K562 (cell line): ENCODE data around the gene CPSF4. TPM values are rescaled to one million over a fixed set of nuclear protein-coding genes. Genes with fewer than 3 reads are reported as not detected.

Source experiments
- ATAC-seq: fragments of 200-7000 bp; cut with Tn5 transposase; 3 replicates; pipeline ENCODE4 v1.9.1; 2020; ENCODE audit warnings: moderate library complexity
- BruUV-seq: library from RNA; stranded (reverse); fragments of 400-500 nt; replicated peaks from 2 replicates; lab custom pipeline; 2021; lab: Mats Ljungman, UMichigan
- CTCF ChIA-PET: fragments of 300-600 bp; formaldehyde crosslinking; extraction: SDS; loops from one replicate; lab custom pipeline; 2021; ENCODE audit warnings: low intra/inter-chr PET ratio; lab: Yijun Ruan, JAX
- POLR2A ChIA-PET: fragments of 300-600, 350-650 bp; sonication (Branson Sonifier 250); formaldehyde crosslinking; extraction: SDS; loops from one replicate; lab custom pipeline; 2021; ENCODE audit warnings: antibody characterized with exemption, inconsistent platforms; lab: Yijun Ruan, JAX
- DNase-seq, 4 experiments: peaks; one replicate each; pipeline versions ENCODE4 v3.0.0 to v3.0.0-alpha.2; 2011 to 2018; ENCODE audit warnings: low spot score in 3 of 4, mixed read lengths in 3 of 4; ENCODE audit errors: extremely low read depth in 1 of 4
- FAIRE-seq: peaks from 2 replicates; lab custom pipeline; 2011; peaks lifted over from hg19 to GRCh38; lab: Jason Lieb, UNC
- H2AFZ ChIP-seq: 2 replicates; pipeline ENCODE4 v1.6.0; 2011; ENCODE audit warnings: low read depth, low read length, control low read depth, inconsistent platforms
- H3K27ac ChIP-seq: fragments of 200-600 bp; 3 replicates; pipeline ENCODE4 v1.8.0; 2011; ENCODE audit warnings: low read depth, mild to moderate bottlenecking, control low read depth, inconsistent platforms, low read length, moderate library complexity, mixed read lengths; ENCODE audit errors: extremely low read depth
- H3K27me3 ChIP-seq, 2 experiments: fragments of 300-600 bp in 1 of 2; 2 replicates in 1 of 2; 3 replicates in 1 of 2; pipeline versions ENCODE4 v1.6.0 to v1.8.0; 2011; ENCODE audit warnings: inconsistent platforms in 2 of 2, low read length in 2 of 2, mild to moderate bottlenecking in 1 of 2, mixed read lengths in 1 of 2, moderate library complexity in 1 of 2; ENCODE audit not compliant: control insufficient read depth in 2 of 2, insufficient read depth in 2 of 2
- H3K36me3 ChIP-seq: fragments of 300-600 bp; 3 replicates; pipeline ENCODE4 v1.8.0; 2011; ENCODE audit warnings: mild to moderate bottlenecking, low read length, inconsistent platforms; ENCODE audit not compliant: control insufficient read depth, insufficient read depth
- H3K4me1 ChIP-seq, 2 experiments: fragments of 200-600 bp in 1 of 2; replicated peaks in 1 of 2; 2 replicates in 1 of 2; 3 replicates in 1 of 2; pipeline versions ENCODE4 v1.5.1 to v1.8.0; 2011; ENCODE audit warnings: inconsistent platforms in 2 of 2, low read length in 2 of 2, mild to moderate bottlenecking in 1 of 2, mixed read lengths in 1 of 2, moderate library complexity in 1 of 2; ENCODE audit not compliant: control insufficient read depth in 2 of 2, insufficient read depth in 2 of 2
- H3K4me2 ChIP-seq: 2 replicates; pipeline ENCODE4 v1.6.1; 2011; ENCODE audit warnings: low read length, control low read depth, inconsistent platforms, mixed read lengths; ENCODE audit not compliant: insufficient read depth
- H3K4me3 ChIP-seq: fragments of 200-600 bp; sonication (generic), shearing (Covaris generic); 2 replicates; pipeline ENCODE4 v1.5.1; 2016; ENCODE audit warnings: control low read depth, inconsistent platforms
- H3K79me2 ChIP-seq: fragments of 200-600 bp; 3 replicates; pipeline ENCODE4 v1.8.0; 2011; ENCODE audit warnings: low read length, inconsistent platforms; ENCODE audit not compliant: control insufficient read depth, insufficient read depth
- H3K9ac ChIP-seq, 2 experiments: 2 replicates each; pipeline versions ENCODE4 v1.6.0 to v1.6.1; 2011; ENCODE audit warnings: low read depth in 2 of 2, low read length in 2 of 2, control low read depth in 1 of 2, inconsistent platforms in 1 of 2, mild to moderate bottlenecking in 1 of 2, mixed read lengths in 1 of 2; ENCODE audit not compliant: insufficient read depth in 1 of 2
- H3K9me1 ChIP-seq: one replicate; pipeline ENCODE4 v1.6.0; 2011; ENCODE audit warnings: inconsistent platforms, mild to moderate bottlenecking, low read length, moderate library complexity; ENCODE audit not compliant: control insufficient read depth, insufficient read depth
- H3K9me3 ChIP-seq: replicated peaks from 2 replicates; pipeline ENCODE4 v1.5.1; 2011; ENCODE audit warnings: low read depth, low read length, inconsistent platforms; ENCODE audit not compliant: control insufficient read depth, insufficient read depth
- H4K20me1 ChIP-seq: replicated peaks from 2 replicates; pipeline ENCODE4 v1.6.1; 2011; ENCODE audit warnings: low read length, inconsistent platforms, mixed read lengths; ENCODE audit not compliant: control insufficient read depth, insufficient read depth
- GTF2A2 ChIP-seq: IDR thresholded peaks from 2 replicates; pipeline ENCODE4 v1.6.1; 2016; ENCODE audit warnings: mild to moderate bottlenecking, missing genetic modification characterization, missing compliant biosample characterization
- KLF16 ChIP-seq: IDR thresholded peaks from 2 replicates; pipeline ENCODE4 v1.6.1; 2016; ENCODE audit warnings: antibody characterized with exemption
- MLLT1 ChIP-seq, 2 experiments: fragments of 450-650 bp; IDR thresholded peaks; 2 replicates each; pipeline ENCODE4 v1.6.1; 2016
- MYNN ChIP-seq, 2 experiments: sonication (generic); formaldehyde crosslinking in 1 of 2; IDR thresholded peaks; 2 replicates each; pipeline versions ENCODE4 v1.5.0 to v1.6.1; 2016 to 2020; ENCODE audit warnings: antibody characterized with exemption in 1 of 2, missing genetic modification reagents in 1 of 2
- NCOA4 ChIP-seq: fragments of 450-650 bp; IDR thresholded peaks from 2 replicates; pipeline ENCODE4 v1.6.1; 2018; ENCODE audit warnings: mild to moderate bottlenecking; ENCODE audit not compliant: partially characterized antibody
- NFIC ChIP-seq: fragments of 450-650 bp; IDR thresholded peaks from 2 replicates; pipeline ENCODE4 v1.6.1; 2017; ENCODE audit warnings: mild to moderate bottlenecking, inconsistent platforms
- PHF21A ChIP-seq: fragments of 450-650 bp; IDR thresholded peaks from 2 replicates; pipeline ENCODE4 v1.6.1; 2017; ENCODE audit warnings: low read depth, borderline replicate concordance
- RBM15 ChIP-seq: fragments of 200-400 bp; formaldehyde crosslinking; IDR thresholded peaks from 2 replicates; pipeline ENCODE4 v1.6.1; 2018; ENCODE audit warnings: mild to moderate bottlenecking, low read length, moderate library complexity; ENCODE audit not compliant: insufficient read depth
- TFAP4 ChIP-seq: sonication (generic); formaldehyde crosslinking; IDR thresholded peaks from 2 replicates; pipeline ENCODE4 v1.8.0; 2022; ENCODE audit warnings: missing genetic modification reagents, mild to moderate bottlenecking, moderate library complexity, borderline replicate concordance
- XRCC3 ChIP-seq: fragments of 450-650 bp; IDR thresholded peaks from 2 replicates; pipeline ENCODE4 v1.6.1; 2017; ENCODE audit warnings: mild to moderate bottlenecking, moderate library complexity
- YY1 ChIP-seq, 3 experiments: IDR thresholded peaks; 2 replicates each; pipeline ENCODE4 v1.6.1; 2011; ENCODE audit warnings: low read length in 2 of 3, mild to moderate bottlenecking in 2 of 3, moderate library complexity in 2 of 3, borderline replicate concordance in 1 of 3, control low read depth in 1 of 3, low read depth in 1 of 3; ENCODE audit not compliant: insufficient read depth in 3 of 3, insufficient replicate concordance in 2 of 3, control insufficient read depth in 1 of 3, insufficient read length in 1 of 3; ENCODE audit errors: extremely low read depth in 1 of 3
- ZBTB2 ChIP-seq: fragments of 450-650 bp; IDR thresholded peaks from 2 replicates; pipeline ENCODE4 v1.6.1; 2016; ENCODE audit warnings: antibody characterized with exemption
- ZNF133 ChIP-seq: fragments of 250-450 bp; sonication (Bioruptor Pico); IDR thresholded peaks from 2 replicates; pipeline ENCODE4 v1.4.0; 2020; ENCODE audit warnings: mild to moderate bottlenecking
- ZNF239 ChIP-seq: fragments of 250-450 bp; sonication (Bioruptor Pico); IDR thresholded peaks from 2 replicates; pipeline ENCODE4 v1.4.0; 2020; ENCODE audit warnings: mild to moderate bottlenecking
- ZNF354B ChIP-seq: fragments of 250-450 bp; sonication (Bioruptor Pico); IDR thresholded peaks from 2 replicates; pipeline ENCODE4 v1.4.0; 2020
- ZNF586 ChIP-seq: fragments of 450-650 bp; formaldehyde crosslinking; conservative IDR thresholded peaks from 2 replicates; pipeline ENCODE4 v1.4.0; 2020; ENCODE audit warnings: mild to moderate bottlenecking, moderate library complexity
- WGBS: fragments of 100-300 bp; shearing (Covaris generic); methylation state at CpG from one replicate; pipeline ENCODE4 v1.1.6; 2016; ENCODE audit warnings: low coverage, mixed read lengths; ENCODE audit not compliant: insufficient coverage; ENCODE audit errors: missing lambda C conversion rate; 5-methylcytosine and 5-hydroxymethylcytosine counted together
- in situ Hi-C: fragments of 300-500 bp; cut with MboI; formaldehyde crosslinking; loops from 4 replicates; pipeline ENCODE4 v1.15.0; 2018; ENCODE audit warnings: inconsistent platforms, mixed read lengths
- intact Hi-C: fragments of 100-400 bp; cut with micrococcal nuclease; formaldehyde crosslinking; loops from 2 replicates; pipeline ENCODE4 v1.14.2; 2022
- polyA plus RNA-seq, 8 experiments: library from polyadenylated mRNA; depleted of rRNA in 4 of 8; stranded (reverse) in 5 of 8; unstranded in 3 of 8; fragments of >200 nt; fragmentation: Nextera tagmentation in 2 of 8; fragmentation: Illumina TruSeq in 1 of 8; extraction: Ambion mirVana in 2 of 8; extraction: Trizol in 1 of 8; gene quantifications; 2 replicates each; pipeline versions ENCODE4 v1.2.1 to v1.2.3, GENCODE V29; 2011 to 2014; ENCODE audit warnings: inconsistent platforms in 1 of 8, missing spikeins in 1 of 8
- total RNA-seq, 7 experiments: library from RNA; depleted of rRNA in 6 of 7; stranded (reverse); fragments of >200 nt in 6 of 7; fragmentation: Illumina TruSeq in 2 of 7; extraction: Trizol in 2 of 7; gene quantifications; 2 replicates each; pipeline versions ENCODE4 v1.2.1 to v1.2.3, GENCODE V29; 2011 to 2021; ENCODE audit warnings: low replicate concordance in 1 of 7

The CPSF4 gene
- total and polyA plus RNA-seq, 9 of the 15 experiments (the other 6 are each of a cell fraction or from before 2014, with no cell fraction given): 16.9 to 118 (median 71.7) TPM

- no peak for TF ChIP-seq PHF21A
- no peak for TF ChIP-seq ZNF239 (CRISPR knock-in tag)
- TF ChIP-seq ZNF586 (CRISPR knock-in tag): no peak
- TF ChIP-seq KLF16: no peak
- TF ChIP-seq, all 486 proteins: peak for 0
These were observed 46.7 kb upstream of the CPSF4 start (continued) for GRCh38 chr7:99392046-99392445.

- 70% methylated on average over 58 of the region's 68 CpGs for WGBS
- peak overlapping the region; percentile 50; the same call in 1 of the 2 replicates for H3K4me2 ChIP-seq
- TF ChIP-seq TFAP4 (CRISPR knock-in tag) (no peak), NFIC (peak; percentile 11; the same call in 1 of the 2 replicates), ZNF354B (CRISPR knock-in tag) (no peak), NCOA4 (no peak), MLLT1 (IDR thresholded peaks at IDR 0.05) (no peak), RBM15 (no peak), YY1 (IDR thresholded peaks at IDR 0.05; ENCODE audit: borderline replicate concordance in 1 of 3, control insufficient read depth in 1 of 3, extremely low read depth in 1 of 3, insufficient read depth in 3 of 3, insufficient read length in 1 of 3, insufficient replicate concordance in 2 of 3, low read depth in 1 of 3, low read length in 2 of 3) (no peak), MYNN (IDR thresholded peaks at IDR 0.05) (peak; percentile 43; the same call in 1 of the 2 replicates), MYNN (CRISPR knock-in tag; IDR thresholded peaks at IDR 0.05) (no peak), ZNF133 (CRISPR knock-in tag) (no peak), ZBTB2 (no peak), GTF2A2 (tag) (no peak), XRCC3 (no peak)
These were observed 45.9 kb upstream of the CPSF4 start for GRCh38 chr7:99392659-99393354.

More at GRCh38 chr7:99392659-99393354, 45.9 kb upstream of the CPSF4 start:
- Histone ChIP-seq H4K20me1 (peaks cover 15% of the 10 kb centered on the region), H3K27ac (peak overlapping the region; percentile 32; the same call in 2 of the 3 replicates), H2AFZ (no peak overlapping the region), H3K9ac (peak overlapping the region; percentile 19 to 82; a peak in 3 of 4 replicates), H3K36me3 (peaks cover 94% of the 10 kb centered on the region), H3K79me2 (no peaks in the 10 kb centered on the region), H3K4me3 (peak overlapping the region; percentile 14), H3K4me1 (peaks cover 0 to 40% of the 10 kb centered on the region in 2 experiments; a peak in 2 of 5 replicates), H3K27me3 (no peaks in the 10 kb centered on the region), H3K9me1 (no peaks in the 10 kb centered on the region), H3K9me3 (no peaks in the 10 kb centered on the region)
- ATAC-seq (peak; percentile 86), FAIRE-seq (no peak), DNase-seq (peak; percentile 76 to 85 (median 78))
- intact Hi-C loops (no loop called here), in situ Hi-C loops (no loop called here)
- ChIA-PET CTCF (interaction anchor here (0.5 kb wide), 1 partner anchor 660 kb away, joined by 5 read pairs; no protein-coding TSS in a partner anchor), POLR2A (interaction anchor here (0.6 to 4.7 kb wide), 8 partner anchors 14 to 1304 kb away, joined by 3 to 35 read pairs (median 3); partner anchors contain the start of genes BUD31 and PDAP1)
- no TSS peak for BruUV-seq
